Smooth muscle cell (in vitro differentiated cells): ENCODE results near the gene FBLIM1. TPM values are rescaled to one million over a fixed set of nuclear protein-coding genes. Genes with fewer than 3 reads are reported as not detected.

Experiments
- DNase-seq: peaks from one replicate; lab custom pipeline; 2025; ENCODE audit not compliant: unreplicated experiment; lab: John Stamatoyannopoulos, UW
- H2AFZ ChIP-seq: fragments of 200-600 bp; sonication (generic); 2 replicates; pipeline ENCODE4 v1.6.0; 2016; ENCODE audit warnings: antibody characterized with exemption, low read depth, mild to moderate bottlenecking
- H3F3A ChIP-seq: fragments of 200-600 bp; sonication (generic); 2 replicates; pipeline ENCODE4 v1.6.0; 2017; ENCODE audit warnings: antibody characterized with exemption, low read depth
- H3K27ac ChIP-seq: fragments of 200-600 bp; sonication (generic); 2 replicates; pipeline ENCODE4 v1.5.1; 2016; ENCODE audit warnings: low read depth, mild to moderate bottlenecking
- H3K27me3 ChIP-seq: fragments of 200-600 bp; sonication (generic); 2 replicates; pipeline ENCODE4 v1.6.1; 2016; ENCODE audit warnings: low read depth, mild to moderate bottlenecking
- H3K36me3 ChIP-seq: fragments of 200-600 bp; sonication (generic); 2 replicates; pipeline ENCODE4 v1.5.1; 2016; ENCODE audit warnings: low read depth
- H3K4me1 ChIP-seq: fragments of 200-600 bp; sonication (generic); 2 replicates; pipeline ENCODE4 v1.5.1; 2016; ENCODE audit warnings: low read depth
- H3K4me2 ChIP-seq: fragments of 200-600 bp; sonication (generic); 2 replicates; pipeline ENCODE4 v1.6.0; 2016; ENCODE audit warnings: mild to moderate bottlenecking
- H3K4me3 ChIP-seq: fragments of 200-600 bp; sonication (generic); 2 replicates; pipeline ENCODE4 v1.5.1; 2016; ENCODE audit warnings: mild to moderate bottlenecking
- H3K79me2 ChIP-seq: fragments of 200-600 bp; sonication (generic); 2 replicates; pipeline ENCODE4 v1.6.0; 2016; ENCODE audit warnings: low read depth, mild to moderate bottlenecking
- H3K9ac ChIP-seq: fragments of 200-600 bp; sonication (generic); 2 replicates; pipeline ENCODE4 v1.6.0; 2016; ENCODE audit warnings: low read depth
- H3K9me3 ChIP-seq: fragments of 200-600 bp; sonication (generic); replicated peaks from 2 replicates; pipeline ENCODE4 v1.5.1; 2016; ENCODE audit warnings: low read depth
- H4K20me1 ChIP-seq: fragments of 200-600 bp; sonication (generic); 2 replicates; pipeline ENCODE4 v1.6.0; 2016; ENCODE audit warnings: low read depth
- WGBS: methylation state at CpG from one replicate; pipeline ENCODE4 v1.1.7; 2016; ENCODE audit warnings: low lambda C conversion rate; 5-methylcytosine and 5-hydroxymethylcytosine counted together
- polyA plus RNA-seq: library from polyadenylated mRNA; unstranded; fragments of >200 nt; fragmentation: Nextera tagmentation; extraction: Ambion mirVana; gene quantifications from 2 replicates; pipeline ENCODE4 v1.2.1, GENCODE V29; 2016
- total RNA-seq: library from RNA; depleted of rRNA; stranded (reverse); fragments of >200 nt; gene quantifications from 2 replicates; pipeline ENCODE4 v1.2.3, GENCODE V29; 2014
- TF ChIP-seq, protein P1 (sequence below): fragments of 200-600 bp; sonication (generic); IDR thresholded peaks from 2 replicates; pipeline ENCODE4 v1.5.1; 2017; ENCODE audit warnings: borderline replicate concordance, mild to moderate bottlenecking, antibody characterized with exemption; ENCODE audit not compliant: insufficient read depth, poor library complexity, severe bottlenecking

The FBLIM1 gene
- total and polyA plus RNA-seq, 2 experiments from 2014 or later = 36.7 to 50.8 TPM

DNA sequence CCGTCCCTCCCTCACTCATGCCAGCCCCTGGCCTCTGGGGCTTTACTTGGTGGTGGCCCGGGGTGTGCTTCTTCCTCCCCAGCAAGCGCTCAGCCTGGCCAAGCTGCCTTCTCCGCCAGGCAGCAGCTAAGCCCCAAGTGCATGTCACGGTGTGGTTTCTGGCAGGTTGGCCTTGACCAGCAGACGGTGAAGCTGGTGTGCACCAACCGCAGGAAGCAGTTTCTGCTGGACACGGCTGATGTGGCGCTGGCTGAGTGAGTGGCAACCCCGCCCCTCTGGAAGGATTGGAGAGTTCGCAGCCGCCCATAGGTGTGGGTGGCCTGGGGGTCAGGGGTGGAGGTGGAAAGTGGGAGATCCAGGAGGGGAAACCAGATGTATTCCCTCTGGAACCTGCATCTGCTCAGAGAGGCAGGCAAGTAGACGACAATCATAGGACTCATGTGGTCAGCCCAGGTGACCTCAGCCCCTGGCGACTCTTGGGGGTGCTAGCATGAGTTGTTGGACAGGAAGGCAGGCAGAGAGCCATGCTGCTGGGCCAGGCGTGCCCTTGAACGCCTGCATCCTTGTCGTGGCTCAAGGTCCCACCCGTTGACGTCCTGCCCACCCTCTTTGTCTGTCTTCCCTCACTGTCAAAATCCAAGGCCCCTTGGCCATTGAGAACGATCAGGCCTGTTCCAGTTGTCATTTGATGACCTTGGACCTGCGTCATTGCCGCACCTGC lies 29.5 kb upstream of the FBLIM1 start:
- no peak overlapping the region for H3K9ac ChIP-seq
- TF ChIP-seq, protein P1, sequence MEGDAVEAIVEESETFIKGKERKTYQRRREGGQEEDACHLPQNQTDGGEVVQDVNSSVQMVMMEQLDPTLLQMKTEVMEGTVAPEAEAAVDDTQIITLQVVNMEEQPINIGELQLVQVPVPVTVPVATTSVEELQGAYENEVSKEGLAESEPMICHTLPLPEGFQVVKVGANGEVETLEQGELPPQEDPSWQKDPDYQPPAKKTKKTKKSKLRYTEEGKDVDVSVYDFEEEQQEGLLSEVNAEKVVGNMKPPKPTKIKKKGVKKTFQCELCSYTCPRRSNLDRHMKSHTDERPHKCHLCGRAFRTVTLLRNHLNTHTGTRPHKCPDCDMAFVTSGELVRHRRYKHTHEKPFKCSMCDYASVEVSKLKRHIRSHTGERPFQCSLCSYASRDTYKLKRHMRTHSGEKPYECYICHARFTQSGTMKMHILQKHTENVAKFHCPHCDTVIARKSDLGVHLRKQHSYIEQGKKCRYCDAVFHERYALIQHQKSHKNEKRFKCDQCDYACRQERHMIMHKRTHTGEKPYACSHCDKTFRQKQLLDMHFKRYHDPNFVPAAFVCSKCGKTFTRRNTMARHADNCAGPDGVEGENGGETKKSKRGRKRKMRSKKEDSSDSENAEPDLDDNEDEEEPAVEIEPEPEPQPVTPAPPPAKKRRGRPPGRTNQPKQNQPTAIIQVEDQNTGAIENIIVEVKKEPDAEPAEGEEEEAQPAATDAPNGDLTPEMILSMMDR = no peak
- H3K36me3 ChIP-seq = no peaks in the 10 kb centered on the region
- H4K20me1 ChIP-seq = no peaks in the 10 kb centered on the region
- DNase-seq = no peak
- H2AFZ ChIP-seq = no peak overlapping the region
- H3K27ac ChIP-seq = no peak overlapping the region
- H3K79me2 ChIP-seq = no peaks in the 10 kb centered on the region
- no peaks in the 10 kb centered on the region for H3K9me3 ChIP-seq
- no peak overlapping the region for H3K4me2 ChIP-seq
- no peaks in the 10 kb centered on the region for H3F3A ChIP-seq
- H3K4me3 ChIP-seq = no peak overlapping the region
- H3K4me1 ChIP-seq = no peaks in the 10 kb centered on the region
- WGBS = 98% methylated on average over 22 of the region's 22 CpGs
- H3K27me3 ChIP-seq = no peaks in the 10 kb centered on the region

DNA sequence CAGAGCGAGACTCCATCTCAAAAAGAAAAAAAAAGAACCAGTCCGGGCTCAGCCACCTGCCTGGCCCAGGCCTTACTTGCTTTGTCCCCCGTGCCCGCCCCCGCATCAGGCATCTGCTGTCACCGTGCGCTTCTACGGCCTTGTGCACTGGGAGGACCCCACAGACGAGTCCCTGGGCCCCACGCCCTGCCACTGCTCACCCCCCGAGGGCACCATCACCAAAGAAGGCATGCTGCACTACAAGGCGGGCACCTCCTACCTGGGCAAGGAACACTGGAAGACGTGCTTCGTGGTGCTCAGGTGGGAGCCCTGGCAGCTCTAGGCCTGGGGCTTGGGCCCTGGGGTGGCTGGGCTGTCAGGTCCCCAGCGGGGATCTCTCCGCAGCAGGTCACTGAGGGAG lies 28.2 kb upstream of the FBLIM1 start:
- H3K4me3 ChIP-seq = no peak overlapping the region
- no peaks in the 10 kb centered on the region for H3K36me3 ChIP-seq

DNA sequence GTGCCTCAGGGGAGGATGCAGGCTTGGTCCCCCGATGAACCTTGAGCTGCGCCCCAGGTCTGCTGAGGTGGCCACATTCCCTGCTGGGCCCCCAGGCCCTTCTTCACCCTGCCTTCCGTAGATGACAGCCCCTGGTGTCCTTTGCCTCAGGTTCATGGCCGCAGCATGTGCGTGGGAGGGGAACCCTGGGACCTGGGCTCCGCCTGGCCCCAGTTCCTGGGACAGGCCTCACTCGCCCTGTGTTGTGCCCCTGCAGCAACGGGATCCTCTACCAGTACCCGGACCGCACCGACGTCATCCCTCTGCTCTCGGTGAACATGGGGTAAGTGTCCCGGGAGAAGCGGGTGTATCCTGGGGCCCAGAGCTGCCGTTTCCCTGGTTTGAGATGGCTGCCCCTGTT lies 27.7 kb upstream of the FBLIM1 start:
- Histone ChIP-seq H3K4me3 (no peak overlapping the region), H3F3A (no peaks in the 10 kb centered on the region), H3K9ac (no peak overlapping the region), H2AFZ (no peak overlapping the region), H3K4me2 (no peak overlapping the region), H3K9me3 (no peaks in the 10 kb centered on the region), H4K20me1 (no peaks in the 10 kb centered on the region), H3K36me3 (no peaks in the 10 kb centered on the region), H3K27me3 (no peaks in the 10 kb centered on the region), H3K79me2 (no peaks in the 10 kb centered on the region), H3K27ac (no peak overlapping the region), H3K4me1 (no peaks in the 10 kb centered on the region)
- no peak for DNase-seq
- WGBS = 97% methylated on average over 16 of the region's 16 CpGs
- TF ChIP-seq, protein P1 = no peak

More for the DNA sequence above, 28.2 kb upstream of the FBLIM1 start:
- TF ChIP-seq, protein P1 = no peak
- H3K27ac ChIP-seq = no peak overlapping the region
- no peak overlapping the region for H3K4me2 ChIP-seq
- H2AFZ ChIP-seq = no peak overlapping the region
- WGBS = 97% methylated on average over 16 of the region's 16 CpGs
- no peaks in the 10 kb centered on the region for H3K27me3 ChIP-seq
- no peaks in the 10 kb centered on the region for H3K79me2 ChIP-seq
- H3K9me3 ChIP-seq = no peaks in the 10 kb centered on the region
- H3F3A ChIP-seq = no peaks in the 10 kb centered on the region
- no peaks in the 10 kb centered on the region for H3K4me1 ChIP-seq
- H4K20me1 ChIP-seq = no peaks in the 10 kb centered on the region
- no peak for DNase-seq
- no peak overlapping the region for H3K9ac ChIP-seq
